Measurements from ENCODE around the gene BABAM2.

- TF ChIP-seq, protein P1, sequence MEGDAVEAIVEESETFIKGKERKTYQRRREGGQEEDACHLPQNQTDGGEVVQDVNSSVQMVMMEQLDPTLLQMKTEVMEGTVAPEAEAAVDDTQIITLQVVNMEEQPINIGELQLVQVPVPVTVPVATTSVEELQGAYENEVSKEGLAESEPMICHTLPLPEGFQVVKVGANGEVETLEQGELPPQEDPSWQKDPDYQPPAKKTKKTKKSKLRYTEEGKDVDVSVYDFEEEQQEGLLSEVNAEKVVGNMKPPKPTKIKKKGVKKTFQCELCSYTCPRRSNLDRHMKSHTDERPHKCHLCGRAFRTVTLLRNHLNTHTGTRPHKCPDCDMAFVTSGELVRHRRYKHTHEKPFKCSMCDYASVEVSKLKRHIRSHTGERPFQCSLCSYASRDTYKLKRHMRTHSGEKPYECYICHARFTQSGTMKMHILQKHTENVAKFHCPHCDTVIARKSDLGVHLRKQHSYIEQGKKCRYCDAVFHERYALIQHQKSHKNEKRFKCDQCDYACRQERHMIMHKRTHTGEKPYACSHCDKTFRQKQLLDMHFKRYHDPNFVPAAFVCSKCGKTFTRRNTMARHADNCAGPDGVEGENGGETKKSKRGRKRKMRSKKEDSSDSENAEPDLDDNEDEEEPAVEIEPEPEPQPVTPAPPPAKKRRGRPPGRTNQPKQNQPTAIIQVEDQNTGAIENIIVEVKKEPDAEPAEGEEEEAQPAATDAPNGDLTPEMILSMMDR (conservative IDR thresholded peaks at IDR 0.05; ENCODE audit: low read depth, low read length) = no peak
- TF ChIP-seq EZH2 (IDR thresholded peaks at IDR 0.05; ENCODE audit: low read length, unreplicated experiment) (no peak), EZH2phosphoT487 (IDR thresholded peaks at IDR 0.05; ENCODE audit: borderline replicate concordance, low read length) (no peak)
Measured at GRCh38 chr2:28055325-28055970, 164.9 kb downstream of the BABAM2 start.

Measured in PC-3 (cell line).